Calu3 (cell line): ENCODE data around the gene DDX19B. TPM values are rescaled to one million over a fixed set of nuclear protein-coding genes. Genes with fewer than 3 reads are reported as not detected.
"Not testable (repeated sequence)": the region's sequence is repeated elsewhere in the genome, so short reads cannot be mapped to it uniquely, and the experiment has no call there.

ENCODE experiments used
- BruUV-seq: library from RNA; stranded (reverse); fragments of 400-500 nt; replicated peaks from 2 replicates; lab custom pipeline; 2021; lab: Mats Ljungman, UMichigan
- CTCF ChIA-PET: fragments of 300-600 bp; sonication (Branson Sonifier 250); formaldehyde crosslinking; loops from one replicate; lab custom pipeline; 2022; ENCODE audit warnings: antibody characterized with exemption; lab: Charles Lee
- DNase-seq: peaks from one replicate; pipeline ENCODE4 v3.0.0; 2022
- H3K27ac Mint-ChIP-seq: one replicate; pipeline ENCODE4 v1.8.0; 2022; ENCODE audit warnings: mixed read lengths; ENCODE audit not compliant: unreplicated experiment
- H3K27me3 Mint-ChIP-seq: one replicate; pipeline ENCODE4 v1.8.0; 2022; ENCODE audit warnings: mixed read lengths; ENCODE audit not compliant: unreplicated experiment
- H3K36me3 Mint-ChIP-seq: one replicate; pipeline ENCODE4 v1.8.0; 2022; ENCODE audit warnings: mild to moderate bottlenecking, moderate library complexity, mixed read lengths; ENCODE audit not compliant: insufficient read depth, unreplicated experiment
- H3K4me1 Mint-ChIP-seq: one replicate; pipeline ENCODE4 v1.8.0; 2022; ENCODE audit warnings: mild to moderate bottlenecking, low read depth, mixed read lengths; ENCODE audit not compliant: unreplicated experiment
- H3K4me3 Mint-ChIP-seq: one replicate; pipeline ENCODE4 v1.8.0; 2022; ENCODE audit warnings: mild to moderate bottlenecking, low read depth, moderate library complexity, mixed read lengths; ENCODE audit not compliant: unreplicated experiment
- H3K9me3 Mint-ChIP-seq: one replicate; pipeline ENCODE4 v1.8.0; 2022; ENCODE audit warnings: low read depth, mixed read lengths; ENCODE audit not compliant: unreplicated experiment
- CTCF ChIP-seq: fragments of 200-600 bp; IDR thresholded peaks from one replicate; pipeline ENCODE4 v1.8.0; 2022; ENCODE audit warnings: antibody characterized with exemption; ENCODE audit not compliant: unreplicated experiment
- intact Hi-C: fragments of 100-400 bp; cut with micrococcal nuclease; formaldehyde crosslinking; loops from one replicate; pipeline ENCODE4 v1.10.0; 2022; ENCODE audit not compliant: unreplicated experiment
- total RNA-seq: library from RNA; stranded (reverse); gene quantifications from 2 replicates; pipeline ENCODE4 v1.2.3, GENCODE V29; 2022

The DDX19B gene
- total RNA-seq, 1 experiment from 2014 or later: 45.2 TPM

GRCh38 chr16:70255574-70255973 is 43.4 kb upstream of the DDX19B start:
- peaks cover 98% of the 10 kb centered on the region for H3K36me3 Mint-ChIP-seq
- no peak for DNase-seq
- H3K4me1 Mint-ChIP-seq: no peaks in the 10 kb centered on the region
- no peaks in the 10 kb centered on the region for H3K27me3 Mint-ChIP-seq
- TF ChIP-seq CTCF: no peak
- H3K4me3 Mint-ChIP-seq: no peak overlapping the region
- intact Hi-C loops: no loop called here
- H3K9me3 Mint-ChIP-seq: no peaks in the 10 kb centered on the region
- no TSS peak for BruUV-seq
- CTCF ChIA-PET: interaction anchor here (0.7 kb wide), 1 partner anchor 96 kb away, joined by 5 read pairs; no protein-coding TSS in a partner anchor
- H3K27ac Mint-ChIP-seq: no peak overlapping the region

GRCh38 chr16:70257391-70257790 is 41.6 kb upstream of the DDX19B start:
- no peaks in the 10 kb centered on the region for H3K9me3 Mint-ChIP-seq
- TF ChIP-seq CTCF: no peak
- H3K36me3 Mint-ChIP-seq: peaks cover 98% of the 10 kb centered on the region
- H3K27me3 Mint-ChIP-seq: no peaks in the 10 kb centered on the region
- CTCF ChIA-PET: no interaction called here
- no peak overlapping the region for H3K4me3 Mint-ChIP-seq
- intact Hi-C loops: no loop called here
- no peaks in the 10 kb centered on the region for H3K4me1 Mint-ChIP-seq
- no TSS peak for BruUV-seq
- no peak overlapping the region for H3K27ac Mint-ChIP-seq
- DNase-seq: no peak

- BruUV-seq: no TSS peak
- intact Hi-C loops: no loop called here
- Mint-ChIP-seq H3K4me1 (no peaks in the 10 kb centered on the region), H3K27ac (no peak overlapping the region), H3K36me3 (peaks cover 98% of the 10 kb centered on the region), H3K4me3 (no peak overlapping the region), H3K27me3 (no peaks in the 10 kb centered on the region), H3K9me3 (no peaks in the 10 kb centered on the region)
- TF ChIP-seq CTCF: no peak
- CTCF ChIA-PET: interaction anchor here (0.7 kb wide), 1 partner anchor 13 kb away, joined by 3 read pairs; no protein-coding TSS in a partner anchor
- DNase-seq: no peak
Observed at GRCh38 chr16:70258065-70258464, 40.9 kb upstream of the DDX19B start.

GRCh38 chr16:70258946-70259345 is 40.0 kb upstream of the DDX19B start:
- Mint-ChIP-seq H3K27me3 (no peaks in the 10 kb centered on the region), H3K27ac (no peak overlapping the region), H3K9me3 (no peaks in the 10 kb centered on the region), H3K4me1 (no peaks in the 10 kb centered on the region), H3K36me3 (peaks cover 99% of the 10 kb centered on the region), H3K4me3 (no peak overlapping the region)
- TF ChIP-seq CTCF: no peak
- DNase-seq: no peak
- intact Hi-C loops: no loop called here
- CTCF ChIA-PET: no interaction called here
- no TSS peak for BruUV-seq

- DNase-seq, H3K4me3 Mint-ChIP-seq, CTCF ChIA-PET, H3K27ac Mint-ChIP-seq, H3K27me3 Mint-ChIP-seq, H3K4me1 Mint-ChIP-seq, H3K9me3 Mint-ChIP-seq, BruUV-seq, intact Hi-C loops: not testable (repeated sequence)
- H3K36me3 Mint-ChIP-seq: peaks cover 99% of the 10 kb centered on the region
Observed at GRCh38 chr16:70259903-70260302, 39.1 kb upstream of the DDX19B start.
